H7 (cell line): Measurements from ENCODE around the gene MSI2. TPM values are rescaled to one million over a fixed set of nuclear protein-coding genes. Genes with fewer than 3 reads are reported as not detected.

Experiments
- DNase-seq: peaks from one replicate; pipeline ENCODE4 v3.0.0; 2012
- H3K27me3 ChIP-seq: 2 replicates; pipeline ENCODE4 v1.6.0; 2011; ENCODE audit warnings: mild to moderate bottlenecking, low read length; ENCODE audit not compliant: control insufficient read depth, insufficient read depth
- H3K36me3 ChIP-seq: replicated peaks from 2 replicates; pipeline ENCODE4 v1.5.1; 2011; ENCODE audit warnings: low read length; ENCODE audit not compliant: control insufficient read depth, insufficient read depth
- H3K4me3 ChIP-seq: 2 replicates; pipeline ENCODE4 v1.5.1; 2011; ENCODE audit warnings: low read depth, mild to moderate bottlenecking, control low read depth, low read length, moderate library complexity; ENCODE audit not compliant: insufficient read depth
- total RNA-seq: library from RNA; depleted of rRNA; stranded (reverse); fragments of >200 nt; shearing (Covaris generic); gene quantifications from 2 replicates; pipeline ENCODE4 v1.2.3, GENCODE V29; 2014

MSI2 gene
- total RNA-seq, 1 experiment from 2014 or later, result 31.0 TPM

DNA sequence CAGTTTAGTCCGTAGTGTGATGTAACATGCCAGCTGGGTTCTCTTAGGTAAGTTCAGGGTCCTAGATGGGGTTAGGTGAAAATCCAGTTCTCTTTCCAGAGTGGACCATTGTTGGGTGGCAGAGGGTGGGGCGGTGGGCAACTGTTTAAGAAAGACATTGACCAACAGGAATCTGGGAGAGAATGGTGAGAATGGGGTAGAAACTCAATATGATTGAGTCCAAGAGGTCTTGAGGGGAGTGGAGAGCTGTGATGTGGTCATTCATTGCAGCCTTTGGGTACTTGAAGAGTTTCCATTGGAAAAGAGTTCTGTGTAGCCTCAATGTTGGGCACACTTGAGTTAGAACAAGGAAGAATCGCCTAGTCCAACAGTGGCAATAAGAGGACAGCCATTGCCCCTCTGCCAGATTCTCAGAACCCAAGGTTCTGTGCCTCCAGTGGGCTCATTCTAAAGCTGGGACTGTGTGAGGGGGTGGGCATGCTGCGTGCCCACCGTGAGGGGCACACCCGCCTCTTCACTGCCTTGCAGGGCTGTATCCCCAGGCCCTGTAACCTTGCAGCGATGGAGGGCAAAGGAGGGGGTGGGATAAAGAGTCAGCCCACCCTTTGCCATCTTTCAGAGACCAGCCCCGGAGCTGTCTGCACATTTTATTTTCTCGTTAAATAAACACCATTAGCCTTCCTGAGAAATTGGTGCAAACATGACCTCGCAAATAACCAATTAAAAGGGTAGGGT, 280.6 kb downstream of the MSI2 start:
- H3K4me3 ChIP-seq, result no peak overlapping the region
- H3K36me3 ChIP-seq, result no peaks in the 10 kb centered on the region
- H3K27me3 ChIP-seq, result no peaks in the 10 kb centered on the region
- no peak for DNase-seq

DNA sequence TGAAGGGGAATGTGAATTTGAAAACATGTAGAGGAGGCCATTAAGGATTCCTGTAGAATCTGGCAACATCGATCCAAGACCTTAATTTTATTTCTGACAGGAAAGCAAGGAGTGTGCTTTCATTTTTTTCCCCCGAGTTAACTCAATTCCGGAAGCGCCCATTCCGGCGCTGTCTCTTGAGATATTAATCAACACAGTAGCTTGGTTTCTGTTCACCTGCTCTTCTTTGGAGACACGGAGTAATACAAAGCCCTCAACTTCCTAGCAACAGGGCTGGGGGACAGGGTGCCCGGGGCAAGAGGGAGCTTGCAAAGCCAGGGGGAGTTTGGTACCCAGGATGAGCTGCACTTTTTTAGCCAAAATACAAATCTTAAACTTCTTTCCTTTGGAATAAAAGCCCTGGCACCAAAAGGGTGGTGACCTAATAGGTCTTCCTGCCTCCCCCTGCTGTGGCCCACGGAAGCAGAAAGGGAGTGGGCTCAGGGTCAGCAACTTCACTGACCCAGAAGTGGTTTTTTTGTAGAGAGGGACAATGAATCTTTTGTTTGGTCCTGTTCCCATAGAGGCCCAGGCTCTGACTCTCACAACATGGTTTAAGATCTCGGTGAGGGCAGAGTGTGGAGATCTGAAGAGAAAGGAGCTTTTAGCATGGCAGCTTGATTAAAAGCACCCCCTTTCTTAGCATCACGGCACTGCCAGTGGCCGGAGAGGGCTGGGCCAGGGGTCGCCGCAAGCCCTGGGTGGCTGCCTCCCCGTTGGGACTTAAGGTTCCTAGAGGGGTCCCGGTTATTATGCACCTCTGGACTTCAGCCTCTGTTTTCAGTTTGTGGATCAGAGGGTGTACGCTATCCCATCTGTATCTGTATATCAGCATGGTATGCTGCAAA, 281.4 kb downstream of the MSI2 start:
- no peaks in the 10 kb centered on the region for H3K27me3 ChIP-seq
- no peak overlapping the region for H3K4me3 ChIP-seq
- DNase-seq, result no peak
- H3K36me3 ChIP-seq, result no peaks in the 10 kb centered on the region

DNA sequence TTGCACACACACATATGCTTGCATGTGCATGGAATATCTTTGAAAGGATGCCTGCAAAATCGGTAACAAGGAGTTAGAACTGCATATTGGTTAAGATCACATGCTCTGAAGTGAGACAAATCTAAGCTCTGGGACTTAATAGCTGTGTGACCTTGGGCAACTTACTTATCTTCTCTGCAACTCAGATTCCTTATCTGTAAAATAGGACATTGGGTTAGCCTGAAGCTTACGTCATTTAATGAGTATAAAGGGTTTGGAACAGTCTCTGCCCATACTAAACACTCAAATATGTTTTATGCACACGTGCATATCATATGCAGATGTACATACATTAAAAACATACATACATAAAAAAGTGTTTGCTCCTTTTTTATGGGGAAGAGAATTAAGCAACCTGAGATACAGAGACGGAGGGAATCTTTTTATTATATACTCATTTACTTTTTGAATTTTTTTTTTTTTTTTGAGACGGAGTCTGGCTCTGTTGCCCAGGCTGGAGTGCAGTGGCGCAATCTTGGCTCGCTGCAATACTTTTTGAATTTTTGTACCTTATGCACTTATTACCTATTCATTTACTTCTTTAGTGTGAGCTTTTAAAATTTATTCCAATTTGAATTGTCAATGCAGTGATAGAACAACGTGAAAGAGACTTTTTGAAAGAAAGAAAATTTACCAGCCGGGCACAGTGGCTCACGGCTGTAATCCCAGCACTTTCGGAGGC, 282.6 kb downstream of the MSI2 start:
- H3K4me3 ChIP-seq, result no peak overlapping the region
- DNase-seq, result no peak

DNA sequence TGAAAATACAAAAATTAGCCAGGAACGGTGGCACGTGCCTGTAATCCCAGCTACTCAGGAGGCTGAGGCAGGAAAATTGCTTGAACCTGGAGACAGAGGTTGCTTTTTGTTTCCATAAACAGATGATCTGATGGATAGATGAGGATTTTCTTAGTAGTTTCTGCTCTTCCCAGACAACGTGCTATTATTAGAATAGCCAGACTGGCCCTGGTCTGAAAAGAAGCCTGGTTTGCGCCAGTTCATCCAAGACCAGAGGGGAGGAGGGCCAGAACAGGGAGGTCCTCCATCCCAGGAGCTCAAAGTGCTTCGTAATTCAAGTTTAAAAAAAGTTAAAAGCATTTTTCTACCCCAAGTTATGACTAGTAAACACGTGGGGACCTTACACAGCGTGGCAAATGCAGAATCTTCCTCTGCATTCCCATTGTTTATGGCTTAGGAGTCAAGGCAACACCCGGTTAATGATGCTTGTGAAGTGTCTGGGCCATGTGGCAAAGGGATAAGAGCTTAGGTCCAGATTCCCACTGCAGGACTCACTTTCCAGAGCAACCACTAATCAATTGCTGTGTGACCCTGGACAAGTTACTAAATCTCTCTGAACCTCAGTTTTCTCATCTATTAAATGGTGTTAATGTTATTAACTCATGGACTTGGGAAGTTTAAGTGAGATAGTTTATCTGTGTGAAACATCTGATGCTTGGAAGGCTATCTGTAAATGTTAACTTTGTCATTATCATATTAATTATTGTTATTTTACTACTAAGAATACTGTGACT, 283.4 kb downstream of the MSI2 start:
- H3K36me3 ChIP-seq, result no peaks in the 10 kb centered on the region
- no peak overlapping the region for H3K4me3 ChIP-seq
- no peaks in the 10 kb centered on the region for H3K27me3 ChIP-seq
- no peak for DNase-seq

More for the DNA sequence above, 282.6 kb downstream of the MSI2 start:
- H3K27me3 ChIP-seq, result no peaks in the 10 kb centered on the region
- no peaks in the 10 kb centered on the region for H3K36me3 ChIP-seq

DNA sequence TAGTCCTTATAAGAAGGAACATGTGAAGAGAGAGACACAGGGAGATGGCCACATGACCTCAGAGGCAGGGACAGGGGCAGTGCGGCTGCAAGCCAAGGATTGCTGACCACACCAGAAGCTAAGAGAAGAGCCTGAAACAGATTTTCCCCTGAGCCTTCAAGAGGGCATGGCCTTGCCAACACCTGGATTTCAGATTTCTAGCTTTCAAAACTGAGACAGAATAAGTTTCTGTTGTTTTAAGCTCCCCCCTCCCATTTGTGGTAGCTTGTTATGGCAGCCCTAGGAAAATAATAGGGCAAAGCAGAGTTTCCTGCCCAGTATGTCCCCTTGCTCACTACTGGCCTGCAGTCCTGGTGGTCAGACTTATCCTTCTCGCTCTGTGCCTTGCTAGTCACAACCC, 284.3 kb downstream of the MSI2 start:
- Histone ChIP-seq H3K4me3 (no peak overlapping the region), H3K36me3 (no peaks in the 10 kb centered on the region)

DNA sequence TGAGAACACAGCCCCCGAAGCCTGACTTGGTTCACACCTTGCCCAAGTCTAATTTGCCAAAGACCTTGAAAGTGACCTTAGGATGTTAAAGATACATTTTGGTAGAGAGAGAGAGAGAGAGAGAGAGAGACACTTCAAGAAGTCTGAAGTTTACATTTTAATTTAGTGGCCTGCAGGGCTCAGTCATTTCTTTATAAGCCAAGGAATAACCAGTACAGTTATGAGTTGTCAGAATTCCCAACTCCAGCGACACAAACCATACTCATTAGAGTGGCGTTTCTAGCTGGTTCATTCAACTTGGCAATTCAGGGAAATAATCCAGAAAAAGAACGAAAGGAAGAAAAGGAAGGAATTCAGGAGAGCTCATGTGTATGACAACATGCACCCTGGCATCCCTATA, 284.7 kb downstream of the MSI2 start:
- Histone ChIP-seq H3K36me3 (no peaks in the 10 kb centered on the region), H3K27me3 (no peaks in the 10 kb centered on the region), H3K4me3 (no peak overlapping the region)
- no peak for DNase-seq

More for the DNA sequence above, 284.3 kb downstream of the MSI2 start:
- no peak for DNase-seq
- H3K27me3 ChIP-seq, result no peaks in the 10 kb centered on the region

DNA sequence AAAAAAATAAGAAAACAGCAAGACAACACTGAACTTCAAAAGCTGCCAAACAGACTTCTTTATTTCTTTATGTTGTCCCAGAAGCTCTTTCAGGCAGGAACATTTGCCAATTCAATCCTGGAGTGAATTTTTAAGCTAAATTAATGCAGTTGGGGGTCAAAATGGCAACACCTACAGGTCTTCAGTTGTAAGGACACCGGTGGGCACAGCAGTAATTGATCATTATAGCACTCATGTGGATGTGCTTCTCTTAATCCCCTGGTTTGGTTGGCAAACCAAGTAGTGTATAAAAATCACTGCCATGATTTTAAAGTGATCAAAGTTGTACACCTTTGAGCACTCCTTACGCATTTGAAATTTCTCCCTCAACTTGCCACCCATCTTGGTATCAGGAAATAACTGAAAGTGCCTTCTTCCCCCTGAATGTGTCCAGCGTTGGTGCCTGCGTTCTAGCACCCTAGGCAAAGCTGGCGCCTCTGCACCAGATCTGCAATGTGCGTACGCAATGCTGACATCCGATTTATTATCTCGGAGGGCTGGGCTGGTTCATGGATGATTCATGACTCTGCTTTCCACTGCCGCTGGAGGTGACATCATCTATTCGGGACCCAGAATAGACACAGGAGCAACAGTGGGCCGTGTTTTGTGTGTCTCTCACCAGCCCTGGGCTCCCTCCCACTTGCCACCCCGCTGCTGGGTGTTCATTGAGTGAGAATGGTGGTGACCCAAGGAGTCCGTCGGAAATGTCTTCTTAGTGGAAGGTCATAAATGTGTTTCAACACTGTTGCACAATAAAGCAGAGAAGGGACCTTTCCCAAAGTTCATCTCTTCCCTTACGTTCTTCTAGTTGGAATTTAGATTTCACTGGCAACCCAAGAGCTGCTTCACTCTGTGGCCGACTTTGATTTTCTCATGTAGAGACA, 285.4 kb downstream of the MSI2 start:
- DNase-seq, result no peak
- Histone ChIP-seq H3K4me3 (no peak overlapping the region), H3K27me3 (no peaks in the 10 kb centered on the region), H3K36me3 (no peaks in the 10 kb centered on the region)

DNA sequence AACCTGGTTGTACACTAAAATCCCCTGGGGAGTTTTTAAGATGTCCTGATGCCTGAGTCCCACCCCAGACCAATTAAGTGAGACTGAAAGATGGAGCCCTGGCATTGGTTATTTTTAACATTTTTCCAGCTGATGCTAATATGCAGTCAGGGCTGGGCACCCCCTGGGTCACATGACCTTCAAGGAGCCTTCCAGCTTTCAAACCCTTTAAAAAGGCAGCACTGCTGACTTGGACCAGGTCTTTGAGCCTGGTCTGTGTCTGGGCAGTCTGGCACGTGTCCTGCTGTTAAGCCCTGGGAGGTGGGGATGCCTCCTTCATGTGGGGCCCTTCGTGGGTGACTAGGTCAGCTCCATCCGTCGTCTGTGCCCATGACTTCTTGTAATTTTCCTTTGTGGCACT, 286.2 kb downstream of the MSI2 start:
- H3K4me3 ChIP-seq, result no peak overlapping the region
- DNase-seq, result no peak
- no peaks in the 10 kb centered on the region for H3K36me3 ChIP-seq
- no peaks in the 10 kb centered on the region for H3K27me3 ChIP-seq

DNA sequence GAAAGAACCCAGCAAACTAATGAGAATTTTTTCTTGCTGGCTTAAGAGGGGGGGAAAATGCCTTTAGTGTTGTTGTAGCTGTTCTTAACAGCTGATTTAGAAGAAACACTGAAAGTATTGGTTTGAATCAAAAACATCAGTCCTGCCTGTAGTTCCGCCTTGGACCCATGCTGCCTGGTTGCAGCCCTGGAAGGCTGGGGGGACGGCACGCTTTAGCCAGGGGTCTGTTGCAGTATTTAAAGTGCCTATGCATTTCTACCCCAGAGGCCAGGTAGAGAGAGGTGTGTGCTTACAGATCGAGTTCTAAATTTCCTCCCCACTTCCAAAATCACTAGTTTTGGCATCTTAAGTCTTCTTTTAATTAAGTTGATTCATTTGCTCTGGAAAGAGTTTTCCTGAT, 286.9 kb downstream of the MSI2 start:
- no peak for DNase-seq
- H3K36me3 ChIP-seq, result no peaks in the 10 kb centered on the region
- H3K27me3 ChIP-seq, result no peaks in the 10 kb centered on the region
- no peak overlapping the region for H3K4me3 ChIP-seq

DNA sequence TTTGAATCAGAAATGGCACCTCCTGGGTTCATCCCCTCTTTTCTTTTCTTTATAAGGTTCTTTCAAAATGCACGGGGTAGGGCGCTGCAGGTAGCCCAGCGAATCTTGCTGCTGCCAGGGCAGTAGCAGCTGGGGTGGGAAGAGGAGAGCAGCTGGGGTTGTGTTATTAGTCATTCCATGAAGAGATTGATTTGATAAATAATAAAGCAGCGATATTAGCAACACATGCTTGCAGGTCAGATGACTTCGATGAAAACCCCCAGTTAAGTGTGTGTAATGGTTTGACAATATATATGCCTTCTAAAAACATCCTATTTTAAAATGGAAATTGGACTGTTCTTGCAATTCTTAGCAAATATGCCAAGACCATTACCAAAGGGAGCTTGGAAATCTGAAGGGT, 288.1 kb downstream of the MSI2 start:
- no peaks in the 10 kb centered on the region for H3K36me3 ChIP-seq
- no peak for DNase-seq
- H3K27me3 ChIP-seq, result no peaks in the 10 kb centered on the region
- H3K4me3 ChIP-seq, result no peak overlapping the region

DNA sequence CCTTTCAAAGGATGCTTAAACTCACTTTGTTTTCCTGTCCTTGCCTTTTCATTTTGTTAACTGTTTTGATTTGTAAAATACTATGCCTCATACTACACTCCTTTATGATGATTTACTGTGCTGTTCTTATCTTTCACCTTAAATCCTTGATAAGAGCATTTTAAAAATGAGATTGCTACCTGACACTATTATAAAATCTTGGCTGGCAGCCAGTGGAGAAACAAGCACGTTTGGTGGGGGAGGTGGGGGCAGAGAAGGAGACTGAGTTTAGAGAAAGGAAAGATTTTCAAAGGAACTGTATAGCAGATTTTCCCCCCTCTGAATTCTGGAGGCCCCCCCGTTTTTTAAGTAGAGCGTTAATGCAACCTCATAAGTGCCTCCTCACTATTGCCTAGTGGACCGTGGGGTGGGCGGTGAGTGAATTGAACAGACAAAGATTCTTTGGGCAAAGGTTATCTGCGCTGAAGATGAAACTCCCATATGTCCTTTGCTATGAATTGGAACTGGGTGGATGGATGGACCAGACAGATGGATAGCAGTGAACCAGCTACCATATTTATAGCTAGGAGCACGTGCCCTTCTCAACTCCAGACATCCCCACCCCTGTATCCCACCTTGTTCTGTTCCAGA, 288.6 kb downstream of the MSI2 start:
- Histone ChIP-seq H3K27me3 (no peaks in the 10 kb centered on the region), H3K4me3 (no peak overlapping the region), H3K36me3 (no peaks in the 10 kb centered on the region)
- DNase-seq, result no peak

DNA sequence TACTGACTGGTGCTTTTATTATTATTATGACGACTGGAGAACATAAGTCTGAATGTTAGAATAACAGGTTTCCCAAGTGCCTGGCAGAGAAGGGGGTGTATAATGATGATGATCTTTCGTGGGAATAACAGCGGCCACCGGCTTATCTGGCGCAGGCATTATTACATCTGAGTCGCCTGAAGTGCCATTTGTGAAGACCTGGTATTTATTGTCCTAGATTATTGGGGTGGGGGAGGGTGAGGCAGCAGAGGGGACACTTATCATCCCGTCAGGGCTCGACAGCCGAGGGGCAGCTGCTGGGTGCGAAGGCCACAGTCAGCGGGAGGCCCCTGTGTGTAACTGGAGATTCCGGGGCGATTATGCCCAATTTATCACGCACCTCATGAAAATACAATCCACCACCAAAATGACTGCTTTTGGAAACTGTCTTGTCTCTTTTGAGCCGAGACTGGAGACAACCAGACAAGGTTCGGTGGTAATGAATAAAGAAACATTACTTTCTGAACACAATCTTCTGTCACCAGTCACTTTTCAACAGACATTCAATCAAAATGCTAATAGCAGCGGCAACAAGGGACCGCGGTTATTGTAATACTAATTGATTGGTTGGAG, 289.5 kb downstream of the MSI2 start:
- DNase-seq, result no peak
- Histone ChIP-seq H3K36me3 (no peaks in the 10 kb centered on the region), H3K27me3 (no peaks in the 10 kb centered on the region), H3K4me3 (no peak overlapping the region)
